ENCODE data around the gene ACRBP.
"Not testable (repeated sequence)": the region's sequence is repeated elsewhere in the genome, so short reads cannot be mapped to it uniquely, and the experiment has no call there.

ACRBP gene

DNA sequence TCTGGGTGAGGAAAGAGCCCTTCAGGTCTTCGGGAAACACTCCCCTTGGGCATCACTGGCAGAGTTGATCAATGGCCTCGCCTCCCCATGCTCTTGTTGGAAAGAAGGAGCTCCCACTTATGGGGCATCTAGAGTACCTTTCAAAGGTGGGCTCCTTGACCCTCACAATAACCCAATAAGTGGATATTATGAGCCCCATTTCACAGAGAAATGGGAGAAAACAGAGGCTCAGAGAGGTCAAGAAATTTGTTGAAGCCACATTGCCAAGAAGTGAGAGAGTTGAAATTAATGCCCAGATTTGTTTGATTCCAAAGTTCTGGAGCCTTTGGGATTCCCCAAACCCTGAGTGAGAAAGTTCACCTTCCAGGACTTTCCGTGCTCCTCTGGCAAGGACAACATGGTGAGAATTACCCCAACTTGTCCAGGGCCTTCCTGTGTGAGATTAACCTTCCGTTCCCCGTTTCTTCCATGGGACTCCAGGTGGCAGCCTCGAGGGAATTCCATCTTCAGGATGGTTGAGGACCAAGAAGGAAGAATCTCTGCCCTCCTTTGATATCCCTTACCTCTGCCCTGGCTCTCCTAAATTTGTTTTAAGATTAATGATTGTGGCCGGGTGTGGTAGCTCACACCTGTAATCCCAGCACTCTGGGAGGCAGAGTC, 32.6 kb downstream of the ACRBP start:
- no peak for ATAC-seq

DNA sequence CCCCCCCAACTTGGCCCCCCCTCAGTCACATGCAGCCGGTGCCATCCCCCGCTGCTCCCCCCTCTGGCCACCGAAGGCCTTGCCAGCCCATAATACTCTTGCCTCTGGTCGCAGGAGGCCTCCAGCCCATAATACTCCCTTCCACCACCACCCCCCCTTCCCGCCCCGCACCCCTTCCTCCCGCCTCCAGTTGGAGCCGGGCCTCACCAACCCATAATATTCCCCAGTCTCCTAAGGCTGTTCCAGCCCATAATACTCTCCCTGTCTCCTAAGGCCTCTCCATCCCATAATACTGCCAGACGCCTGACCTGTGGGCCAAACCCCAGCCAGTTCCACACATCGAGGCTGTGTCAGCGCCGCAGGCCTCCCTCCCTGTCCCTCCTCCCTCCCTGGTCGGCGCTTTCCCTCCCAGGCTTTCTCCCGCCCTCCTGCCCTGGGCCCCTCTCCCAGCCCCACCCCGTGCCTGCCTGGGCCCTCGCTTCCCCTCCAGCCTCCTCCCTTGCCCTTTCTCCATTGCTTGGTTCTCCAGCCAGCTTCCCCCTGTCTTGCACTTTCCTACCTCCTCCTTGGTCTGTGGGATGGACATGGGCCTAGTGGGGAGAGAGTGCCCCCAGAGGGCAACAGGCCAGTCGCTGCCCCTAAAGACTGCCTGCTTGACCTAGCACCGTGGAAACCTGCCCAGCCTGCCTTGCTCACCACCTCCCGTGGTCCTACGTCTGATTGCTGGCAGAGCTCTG, 33.3 kb downstream of the ACRBP start:
- ATAC-seq = peak; percentile 3 to 6

DNA sequence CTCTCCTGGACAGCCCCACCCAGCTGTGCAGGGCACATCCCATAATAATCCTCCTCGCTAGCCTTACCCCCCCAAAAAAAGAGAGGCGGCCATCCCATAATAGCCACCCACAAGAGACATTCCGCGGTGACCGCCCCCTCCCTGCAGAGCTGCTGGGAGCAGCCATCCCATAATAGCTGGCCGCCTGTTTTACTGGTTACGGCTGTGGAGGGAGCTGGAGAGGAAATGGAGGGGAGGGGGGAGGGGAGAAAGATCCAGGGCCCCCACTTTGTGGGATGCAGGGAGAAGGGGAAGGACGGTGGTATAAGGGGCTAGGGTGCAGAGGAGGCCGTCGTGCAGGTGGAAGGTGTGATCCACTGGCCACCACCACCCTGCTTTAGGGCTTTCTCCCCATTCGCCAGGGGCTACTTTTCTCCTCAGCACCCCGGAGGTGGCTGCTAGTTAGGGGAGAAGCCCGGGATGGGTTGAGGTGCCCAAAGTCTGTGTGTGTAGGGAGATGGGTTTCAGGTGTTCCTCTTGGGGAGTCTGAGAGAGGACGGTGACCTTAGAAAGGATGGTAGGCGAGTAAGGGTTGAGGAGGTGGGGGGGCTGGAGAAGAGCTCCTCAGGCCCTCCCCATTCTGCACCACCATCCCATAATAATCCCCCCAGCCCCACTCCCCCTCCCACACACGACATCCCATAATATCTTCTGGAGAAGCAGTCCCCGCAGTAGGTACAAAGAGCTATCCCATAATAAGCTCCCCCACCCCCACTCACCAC, 34.0 kb downstream of the ACRBP start:
- ATAC-seq = no peak

DNA sequence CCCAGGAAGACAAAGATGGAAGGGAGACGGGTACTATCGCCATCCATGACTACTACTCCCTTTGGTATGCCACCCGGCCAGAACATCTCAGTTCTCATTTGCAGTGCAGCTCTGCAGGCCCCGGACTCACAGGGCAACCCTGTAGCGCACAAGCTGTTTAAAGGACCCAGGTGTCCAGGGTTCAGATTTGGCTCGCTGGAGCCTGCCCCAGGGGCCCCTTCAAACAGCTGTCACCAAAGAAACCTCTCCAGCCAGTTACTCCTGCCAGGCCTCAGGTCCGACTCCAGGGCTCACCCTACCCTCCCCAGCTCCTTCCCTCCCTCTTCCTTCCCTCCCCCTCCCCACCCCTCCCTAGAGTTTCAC, 34.6 kb downstream of the ACRBP start:
- no peak for ATAC-seq

DNA sequence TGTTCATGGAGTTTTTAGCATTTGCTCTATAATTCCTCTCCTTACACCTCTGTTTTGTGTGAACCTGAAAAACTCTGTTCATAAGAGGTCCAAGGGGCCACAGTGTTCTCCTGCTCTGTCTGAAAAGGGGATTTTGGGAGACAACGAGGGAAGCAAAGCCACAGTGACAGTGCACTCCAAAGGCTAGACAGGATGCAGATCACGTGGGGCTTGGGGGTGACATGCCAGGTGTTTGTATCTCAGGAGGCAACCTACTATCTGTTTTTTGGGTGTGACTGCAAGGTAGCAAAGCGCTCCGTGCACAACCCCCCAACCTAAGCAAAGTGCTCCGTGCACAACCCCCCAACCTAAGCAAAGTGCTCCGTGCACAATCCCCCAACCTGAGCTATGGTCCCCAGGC, 35.0 kb downstream of the ACRBP start:
- no peak for ATAC-seq

DNA sequence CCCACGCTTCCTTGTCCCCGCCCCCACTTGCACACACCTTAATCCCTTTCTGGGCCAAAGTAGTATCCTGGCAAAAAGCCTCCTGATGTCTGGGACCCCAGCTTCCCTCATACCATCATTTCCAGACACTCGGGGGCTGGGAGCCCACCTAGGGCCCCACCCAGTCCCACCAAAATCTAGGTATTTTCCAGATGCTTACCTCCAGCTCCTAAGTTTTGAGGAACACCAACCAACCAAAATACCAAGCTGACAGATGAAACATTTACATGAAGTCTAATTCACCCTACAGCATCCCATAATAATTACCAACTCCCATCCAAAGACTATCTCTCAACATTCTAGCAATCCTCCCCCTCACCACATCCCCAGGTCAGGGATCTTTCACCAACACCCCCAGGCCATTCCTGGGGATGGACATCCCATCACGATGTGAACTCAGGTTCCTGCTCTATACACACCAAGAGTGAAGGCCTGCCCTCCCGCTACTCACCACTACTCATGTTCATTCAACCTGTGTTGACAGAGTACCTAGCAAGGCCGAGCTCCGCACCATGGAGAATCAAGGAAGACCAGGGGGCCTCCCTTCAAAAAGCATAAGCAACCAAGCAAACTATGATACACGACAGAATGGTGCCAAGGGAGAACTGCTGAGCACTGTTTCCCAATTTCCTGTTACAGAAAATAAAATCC, 38.5 kb downstream of the ACRBP start:
- no peak for ATAC-seq

DNA sequence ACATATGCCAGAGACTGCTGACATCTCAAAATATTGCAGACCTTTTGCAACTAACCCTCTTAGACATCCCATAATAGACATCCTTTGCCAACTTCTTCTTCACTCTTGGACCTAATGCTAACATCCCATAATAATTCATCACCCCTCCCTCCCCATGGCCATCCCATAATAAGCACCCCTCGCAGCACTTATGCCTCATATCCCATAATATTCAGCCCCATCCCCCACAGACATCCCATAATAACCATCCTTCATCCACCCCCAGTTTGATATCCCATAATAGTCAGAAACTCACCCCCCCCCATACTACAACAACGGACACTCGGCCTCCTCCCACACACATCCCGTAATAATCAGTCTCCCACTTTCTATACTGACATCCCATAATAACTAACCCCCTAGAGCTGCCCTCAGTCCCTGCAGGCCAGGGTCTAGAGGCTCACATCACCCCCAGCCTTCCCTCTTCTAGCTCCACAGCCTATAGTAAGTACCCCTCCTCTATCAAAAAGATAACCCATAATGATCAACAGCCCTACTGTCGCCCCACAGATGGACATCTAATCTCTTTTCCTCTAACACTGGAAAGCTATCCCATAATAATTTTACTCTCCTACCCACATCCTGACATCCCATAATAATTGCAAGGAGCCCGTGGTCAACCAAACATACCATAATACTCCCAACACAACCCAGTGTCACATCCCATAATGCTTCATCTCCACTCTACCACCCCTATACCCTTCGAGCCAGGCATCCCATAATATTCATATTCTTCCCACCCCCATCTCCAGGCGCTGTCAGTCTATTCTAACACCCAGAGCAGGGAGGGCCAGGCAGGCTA, 39.3 kb downstream of the ACRBP start:
- ATAC-seq = peak; percentile 41 to 44

DNA sequence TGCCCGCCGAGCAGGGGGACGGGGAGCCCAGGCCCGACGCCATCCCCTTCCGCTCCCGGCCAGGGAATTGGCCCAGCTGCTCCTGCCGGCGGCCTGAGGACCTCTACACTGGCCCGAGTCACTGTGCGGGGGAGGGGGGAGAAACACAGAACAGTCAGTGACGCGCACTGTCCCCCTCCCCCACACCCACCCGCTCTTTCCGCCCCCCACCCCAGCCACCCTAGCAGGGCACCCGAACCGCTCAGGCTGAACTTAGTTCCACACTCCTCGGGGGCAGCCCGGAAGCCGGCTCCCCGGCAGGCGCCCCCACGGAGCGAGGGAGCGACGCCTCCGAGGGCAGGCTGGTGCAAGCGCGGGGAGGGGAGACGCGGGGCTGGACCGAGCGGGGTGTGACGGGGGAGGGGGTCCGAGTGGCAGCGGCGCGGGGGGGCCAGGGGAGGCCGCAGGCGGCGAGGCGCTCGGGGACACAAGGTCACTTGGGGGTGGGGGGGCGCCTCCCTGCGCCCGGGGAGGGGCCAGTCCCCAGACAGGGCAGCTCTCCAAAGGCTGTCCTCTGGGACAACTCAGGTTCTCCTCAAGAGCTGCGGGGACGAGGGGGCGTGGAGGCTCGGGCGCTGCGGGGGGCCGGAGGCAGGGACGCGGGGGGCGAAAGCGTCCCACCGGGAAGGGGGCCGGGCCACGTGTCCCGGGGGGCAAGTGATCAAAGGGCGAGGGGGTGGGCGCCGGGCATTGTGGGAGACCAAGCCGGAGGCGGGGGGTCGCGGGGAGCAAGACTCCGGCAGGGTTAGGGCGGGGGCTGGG, 40.7 kb downstream of the ACRBP start:
- peak; percentile 32 to 34 for ATAC-seq

DNA sequence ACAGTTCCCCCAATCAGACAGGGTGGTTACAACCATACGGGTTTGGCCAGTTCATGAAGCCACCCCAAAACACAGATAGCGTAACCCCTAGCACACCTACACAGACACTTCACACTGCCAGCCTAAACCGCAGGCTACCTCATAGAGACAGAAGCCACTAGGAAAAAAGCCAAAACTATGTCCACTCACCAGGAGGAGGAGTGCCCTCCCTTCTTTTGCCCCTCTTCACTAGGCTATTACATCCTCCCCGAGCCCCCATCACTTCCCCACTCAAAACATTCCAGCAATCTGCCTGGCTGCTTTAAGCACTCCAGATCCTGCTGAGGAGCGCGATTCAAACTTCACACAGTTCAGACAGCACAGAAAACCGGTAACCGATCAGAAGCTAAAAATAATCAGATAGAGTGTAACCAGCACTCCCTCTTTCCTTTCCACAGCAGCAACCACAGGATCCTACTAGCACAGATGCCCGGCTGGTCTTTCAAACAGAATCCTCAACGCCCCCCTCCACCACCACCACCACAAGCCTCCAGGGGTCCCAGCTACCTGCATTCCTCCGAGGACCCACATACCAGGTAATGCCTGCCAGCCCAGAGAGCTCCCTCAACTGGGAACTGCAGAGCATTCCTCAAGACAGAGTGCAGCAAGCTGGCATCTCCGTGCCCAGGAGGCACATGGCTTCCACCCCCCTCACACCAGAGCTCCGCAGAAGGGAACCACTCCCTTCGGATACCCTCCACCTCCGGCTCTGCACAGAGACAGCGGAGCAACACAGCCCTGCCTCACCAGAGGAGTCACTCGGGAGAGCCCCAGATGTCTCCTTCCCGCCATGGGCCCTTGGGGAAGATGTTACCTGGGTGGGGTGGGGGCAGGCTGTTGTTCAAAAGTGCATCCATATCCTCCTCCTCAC, 41.6 kb downstream of the ACRBP start:
- ATAC-seq = peak; percentile 33 to 34

DNA sequence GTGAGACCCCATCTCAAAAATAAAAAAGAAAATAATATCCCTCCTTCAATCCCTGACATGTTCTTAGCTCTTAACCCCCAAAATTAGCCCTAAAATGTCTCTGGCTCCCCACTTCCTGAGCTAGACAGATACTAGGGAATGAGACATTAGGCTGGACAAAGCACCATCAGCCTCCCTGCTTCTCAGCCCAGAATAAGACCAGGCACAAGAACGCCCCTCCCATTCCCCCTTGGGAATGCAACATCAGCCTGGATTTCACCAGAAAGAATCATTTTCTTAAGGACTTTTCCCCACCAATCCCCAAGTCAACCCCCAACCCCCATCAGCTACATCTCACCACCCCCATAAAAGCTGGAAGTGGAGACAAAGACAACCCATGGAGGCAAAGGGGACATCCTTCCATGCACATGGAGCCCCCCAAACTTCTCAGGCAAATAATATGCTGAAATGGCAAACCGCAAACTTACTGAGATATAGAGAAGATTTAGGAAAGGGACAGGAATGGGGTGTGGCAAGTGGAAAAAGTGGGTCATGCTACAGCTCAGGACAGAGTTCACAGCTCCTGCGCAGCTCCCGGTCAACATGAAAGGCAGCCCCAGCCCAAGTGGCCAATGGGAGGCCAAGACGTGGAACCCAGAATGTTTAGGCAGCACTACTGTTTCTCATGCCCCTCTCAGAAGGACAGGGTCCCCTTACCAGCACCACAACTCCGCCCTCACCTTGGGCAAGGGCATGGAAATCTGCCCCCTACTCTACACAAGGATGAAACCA, 42.8 kb downstream of the ACRBP start:
- no peak for ATAC-seq

DNA sequence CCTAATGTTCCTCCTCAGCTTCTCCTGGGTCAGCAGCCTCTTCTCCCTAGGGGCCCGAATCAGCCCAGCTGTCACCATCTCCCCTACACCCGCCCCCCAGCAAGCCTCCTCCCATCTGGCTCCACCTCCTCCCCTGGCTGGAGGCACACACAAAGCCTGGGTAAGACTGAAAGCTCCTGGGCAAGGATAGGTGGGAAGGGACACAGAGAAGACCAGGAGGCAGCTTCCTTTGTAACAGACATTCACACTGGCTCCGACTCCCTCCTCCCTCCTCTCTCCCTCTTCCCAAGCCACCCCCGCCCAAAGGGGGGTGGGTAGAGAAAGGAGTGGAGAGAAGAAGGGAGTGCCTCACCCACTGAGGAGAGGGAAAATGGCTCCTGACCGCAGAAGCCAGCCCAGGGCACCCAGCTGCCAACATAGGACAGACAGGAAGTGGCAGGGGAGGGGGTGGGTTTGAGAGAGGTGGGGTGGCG, 44.1 kb downstream of the ACRBP start:
- ATAC-seq = no peak

DNA sequence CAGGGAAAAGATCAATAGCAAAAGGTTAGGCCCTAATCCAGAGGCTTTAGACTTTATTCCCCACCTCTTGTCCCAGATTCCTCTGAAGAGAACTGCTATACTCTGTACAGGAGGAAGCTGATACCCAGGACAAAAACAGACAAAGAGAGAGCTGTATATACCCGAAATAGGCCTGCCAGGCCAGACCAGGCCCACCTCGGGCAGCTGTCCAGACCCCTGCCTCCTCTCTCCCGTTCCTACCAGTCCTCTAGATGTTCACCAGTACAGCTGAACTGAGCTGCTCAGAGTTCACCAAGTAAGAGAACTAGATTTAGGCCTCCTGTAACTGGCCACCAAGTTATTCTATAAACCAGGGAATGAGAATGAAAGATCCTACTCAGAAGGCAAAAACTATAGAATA, 44.7 kb downstream of the ACRBP start:
- ATAC-seq = no peak

DNA sequence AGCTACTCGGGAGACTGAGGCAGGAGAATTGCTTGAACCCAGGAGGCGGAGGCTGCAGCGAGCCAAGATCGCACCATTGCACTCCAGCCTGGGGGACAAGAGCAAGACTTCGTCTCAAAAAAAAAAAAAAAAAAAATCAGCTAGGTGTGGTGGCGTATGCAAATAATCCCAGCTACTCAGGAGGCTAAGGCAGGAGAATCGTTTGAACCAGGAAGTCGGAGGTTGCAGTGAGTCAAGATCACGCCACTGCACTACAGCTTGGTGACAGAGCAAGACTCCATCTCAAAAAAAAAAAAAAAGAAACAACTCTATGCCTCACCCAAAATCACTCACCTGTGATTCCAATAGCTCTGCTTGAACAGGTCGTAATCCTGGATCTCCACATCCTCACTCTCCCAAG, 51.6 kb downstream of the ACRBP start:
- ATAC-seq = not testable (repeated sequence)

DNA sequence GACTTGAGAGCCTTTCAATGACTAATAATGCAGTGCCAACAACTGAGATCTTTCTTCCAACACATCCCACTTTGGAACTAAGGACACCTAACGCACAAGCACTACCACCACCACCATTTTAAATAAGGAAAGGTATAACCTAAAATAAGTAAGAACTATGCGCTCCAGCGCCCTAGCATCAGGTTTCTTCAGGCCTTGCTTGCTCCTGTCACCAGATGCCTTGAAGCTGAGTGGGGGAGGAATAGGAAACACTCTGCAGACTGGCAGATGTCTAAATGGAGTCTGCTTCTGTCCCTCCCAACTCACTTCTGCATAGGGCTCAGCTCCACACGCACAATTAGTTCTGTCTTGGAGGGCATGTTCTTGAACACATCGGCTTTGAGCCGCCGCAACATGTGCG, 55.1 kb downstream of the ACRBP start:
- ATAC-seq = no peak
